GM12878 (cell line): ENCODE results near the gene CCDC107. TPM values are rescaled to one million over a fixed set of nuclear protein-coding genes. Genes with fewer than 3 reads are reported as not detected.

Experiments
- ATAC-seq: fragments of 200-7000 bp; cut with Tn5 transposase; 3 replicates; pipeline ENCODE4 v1.9.1; 2020; ENCODE audit warnings: mild to moderate bottlenecking, moderate library complexity
- BruUV-seq: library from RNA; stranded (reverse); fragments of 400-500 nt; replicated peaks from 2 replicates; lab custom pipeline; 2021; lab: Mats Ljungman, UMichigan
- CTCF ChIA-PET: fragments of 300-600 bp; sonication (Branson Sonifier 250); formaldehyde crosslinking; extraction: SDS; loops from one replicate; lab custom pipeline; 2021; ENCODE audit warnings: inconsistent platforms; lab: Yijun Ruan, JAX
- POLR2A ChIA-PET: fragments of 350-600 bp; formaldehyde crosslinking; extraction: SDS; loops from one replicate; lab custom pipeline; 2021; ENCODE audit warnings: inconsistent platforms; lab: Charles Lee
- RAD21 ChIA-PET: fragments of 300-600 bp; sonication (Branson Sonifier 250); formaldehyde crosslinking; loops from one replicate; lab custom pipeline; 2023; ENCODE audit warnings: antibody characterized with exemption; ENCODE audit not compliant: unreplicated experiment; lab: Charles Lee
- SMC1A ChIA-PET: fragments of 300-600 bp; sonication (Branson Sonifier 250); formaldehyde crosslinking; loops from one replicate; lab custom pipeline; 2023; ENCODE audit not compliant: unreplicated experiment, uncharacterized antibody; lab: Charles Lee
- DNase-seq: peaks from one replicate; pipeline ENCODE4 v3.0.0-alpha.2; 2011; ENCODE audit warnings: low read depth, low spot score
- FAIRE-seq: peaks from 3 replicates; lab custom pipeline; 2011; peaks lifted over from hg19 to GRCh38; lab: Jason Lieb, UNC
- H2AFZ ChIP-seq: 2 replicates; pipeline ENCODE4 v1.6.0; 2011; ENCODE audit warnings: low read depth, low read length, control low read depth; ENCODE audit not compliant: control insufficient read depth
- H3K27ac ChIP-seq: 2 replicates; pipeline ENCODE4 v1.5.1; 2011; ENCODE audit warnings: control low read depth; ENCODE audit not compliant: control insufficient read depth, insufficient read depth
- H3K27me3 ChIP-seq, 2 experiments: replicated peaks in 1 of 2; 2 replicates each; pipeline versions ENCODE4 v1.6.0 to v1.6.1; 2011; ENCODE audit warnings: low read length in 1 of 2; ENCODE audit not compliant: control insufficient read depth in 2 of 2, insufficient read depth in 2 of 2
- H3K36me3 ChIP-seq, 2 experiments: 2 replicates each; pipeline ENCODE4 v1.5.1; 2011; ENCODE audit warnings: low read length in 1 of 2; ENCODE audit not compliant: control insufficient read depth in 2 of 2, insufficient read depth in 2 of 2
- H3K4me1 ChIP-seq: 2 replicates; pipeline ENCODE4 v1.6.1; 2011; ENCODE audit warnings: mild to moderate bottlenecking, low read length, moderate library complexity, mixed read lengths; ENCODE audit not compliant: control insufficient read depth, insufficient read depth
- H3K4me2 ChIP-seq: 2 replicates; pipeline ENCODE4 v1.6.0; 2011; ENCODE audit warnings: control low read depth; ENCODE audit not compliant: control insufficient read depth, insufficient read depth
- H3K4me3 ChIP-seq: fragments of 200-600 bp; sonication (generic); 2 replicates; pipeline ENCODE4 v1.5.1; 2016
- H3K79me2 ChIP-seq: 2 replicates; pipeline ENCODE4 v1.6.0; 2011; ENCODE audit warnings: low read length; ENCODE audit not compliant: control insufficient read depth, insufficient read depth
- H3K9ac ChIP-seq: 2 replicates; pipeline ENCODE4 v1.8.0; 2011; ENCODE audit warnings: low read length, control low read depth, mixed read lengths; ENCODE audit not compliant: control insufficient read depth, insufficient read depth
- H3K9me3 ChIP-seq: replicated peaks from 3 replicates; pipeline ENCODE4 v1.5.1; 2011; ENCODE audit warnings: mild to moderate bottlenecking, low read length; ENCODE audit not compliant: control insufficient read depth, insufficient read depth
- H4K20me1 ChIP-seq: 2 replicates; pipeline ENCODE4 v1.6.0; 2011; ENCODE audit not compliant: control insufficient read depth, insufficient read depth
- ASH2L ChIP-seq: fragments of 300-600, 200-600 bp; sonication (generic); IDR thresholded peaks from 2 replicates; pipeline ENCODE4 v1.6.1; 2017; ENCODE audit warnings: low read depth, mild to moderate bottlenecking, borderline replicate concordance
- BHLHE40 ChIP-seq, 2 experiments: fragments of 450-650 bp in 1 of 2; IDR thresholded peaks; 2 replicates each; pipeline ENCODE4 v1.6.1; 2011 to 2017; ENCODE audit warnings: low read depth in 2 of 2, borderline replicate concordance in 1 of 2, improper control_type of control experiment in 1 of 2, low read length in 1 of 2, mild to moderate bottlenecking in 1 of 2
- CHD2 ChIP-seq: IDR thresholded peaks from 2 replicates; pipeline ENCODE4 v1.6.1; 2011; ENCODE audit warnings: low read depth, low read length, improper control_type of control experiment, borderline replicate concordance
- CTCF ChIP-seq, 3 experiments: IDR thresholded peaks in 2 of 3; conservative IDR thresholded peaks in 1 of 3; 2 replicates each; pipeline ENCODE4 v1.5.1; 2011; ENCODE audit warnings: low read depth in 3 of 3, low read length in 3 of 3, mild to moderate bottlenecking in 3 of 3, control low read depth in 2 of 3, moderate library complexity in 2 of 3, inconsistent platforms in 1 of 3, mixed read lengths in 1 of 3; ENCODE audit not compliant: control insufficient read depth in 2 of 3, insufficient read depth in 1 of 3; ENCODE audit errors: extremely low read depth in 1 of 3
- HSF1 ChIP-seq: fragments of 150-350 bp; IDR thresholded peaks from 2 replicates; pipeline ENCODE4 v1.6.1; 2014; ENCODE audit warnings: mild to moderate bottlenecking, low read depth, low read length
- IRF4 ChIP-seq: IDR thresholded peaks from 2 replicates; pipeline ENCODE4 v1.6.1; 2011; ENCODE audit warnings: low read depth, low read length
- MEF2A ChIP-seq: IDR thresholded peaks from 2 replicates; pipeline ENCODE4 v1.6.1; 2011; ENCODE audit warnings: low read depth, mild to moderate bottlenecking, low read length, moderate library complexity; ENCODE audit not compliant: insufficient read depth
- NBN ChIP-seq: fragments of 450-650 bp; IDR thresholded peaks from 2 replicates; pipeline ENCODE4 v1.6.1; 2016
- NFIC ChIP-seq: IDR thresholded peaks from 2 replicates; pipeline ENCODE4 v1.6.1; 2012; ENCODE audit warnings: low read depth, mild to moderate bottlenecking, inconsistent platforms, low read length, moderate library complexity
- RBBP5 ChIP-seq: fragments of 200-600 bp; sonication (generic); conservative IDR thresholded peaks from 2 replicates; pipeline ENCODE4 v1.6.1; 2016
- RCOR1 ChIP-seq: conservative IDR thresholded peaks from 2 replicates; pipeline ENCODE4 v1.6.1; 2012; ENCODE audit warnings: low read depth, low read length, improper control_type of control experiment
- RELA ChIP-seq: fragments of 450-650 bp; IDR thresholded peaks from 2 replicates; pipeline ENCODE4 v1.8.0; 2014; ENCODE audit warnings: borderline replicate concordance; ENCODE audit not compliant: partially characterized antibody
- ZNF274 ChIP-seq: IDR thresholded peaks from one replicate; pipeline ENCODE4 v1.8.0; 2011; ENCODE audit not compliant: insufficient read length, insufficient read depth
- ZNF384 ChIP-seq: IDR thresholded peaks from 2 replicates; pipeline ENCODE4 v1.6.1; 2012; ENCODE audit warnings: low read depth, mild to moderate bottlenecking, low read length, improper control_type of control experiment, borderline replicate concordance
- ZZZ3 ChIP-seq: IDR thresholded peaks from 2 replicates; pipeline ENCODE4 v1.6.1; 2011; ENCODE audit warnings: low read depth; ENCODE audit not compliant: control insufficient read depth, insufficient read length
- WGBS: methylation state at CpG from one replicate; pipeline ENCODE4 v1.1.6; 2016; ENCODE audit warnings: low lambda C conversion rate; ENCODE audit not compliant: insufficient replicate concordance, insufficient coverage; ENCODE audit errors: missing lambda C conversion rate; 5-methylcytosine and 5-hydroxymethylcytosine counted together
- in situ Hi-C: fragments of 300-500 bp; cut with MboI; formaldehyde crosslinking; loops from 9 replicates; pipeline ENCODE4 v1.14.3; 2018; ENCODE audit warnings: mixed read lengths
- intact Hi-C: fragments of 100-400 bp; cut with micrococcal nuclease; formaldehyde crosslinking; loops from one replicate; pipeline ENCODE4 v1.14.2; 2022; ENCODE audit not compliant: unreplicated experiment
- polyA plus RNA-seq, 11 experiments: library from polyadenylated mRNA; depleted of rRNA in 4 of 11; unstranded in 6 of 11; stranded (reverse) in 5 of 11; fragments of >200 nt; fragmentation: Nextera tagmentation in 4 of 11; fragmentation: Illumina TruSeq in 1 of 11; extraction: Ambion mirVana in 4 of 11; extraction: Trizol in 1 of 11; gene quantifications; 1 replicate in 1 of 11; 2 replicates in 10 of 11; pipeline versions ENCODE4 v1.2.1 to v1.2.3, GENCODE V29; 2011 to 2016; ENCODE audit warnings: inconsistent platforms in 2 of 11, missing spikeins in 2 of 11, low read depth in 1 of 11
- total RNA-seq, 4 experiments: library from RNA; depleted of rRNA in 3 of 4; stranded (reverse); fragments of >200 nt in 3 of 4; fragmentation: Illumina TruSeq in 1 of 4; extraction: Trizol in 1 of 4; gene quantifications; 2 replicates each; pipeline versions ENCODE4 v1.2.1 to v1.2.3, GENCODE V29; 2013 to 2021

Gene CCDC107
- total and polyA plus RNA-seq, 10 of the 15 experiments (the other 5 are each of a cell fraction or from before 2014, with no cell fraction given), result 0.19 to 18.3 (median 10.6) TPM

GRCh38 chr9:35643046-35643445 is 15.0 kb upstream of the CCDC107 start:
- CTCF ChIA-PET, result no interaction called here
- TF ChIP-seq BHLHE40 (IDR thresholded peaks at IDR 0.05; ENCODE audit: borderline replicate concordance in 1 of 2, low read depth in 2 of 2, low read length in 1 of 2), result no peak
- TF ChIP-seq NBN, result no peak
- no peak for TF ChIP-seq NFIC
- no peak for TF ChIP-seq RCOR1
- TF ChIP-seq MEF2A, result no peak
- TF ChIP-seq ZNF384, result no peak
- TF ChIP-seq RBBP5, result no peak
- TF ChIP-seq IRF4, result no peak
- no peak for TF ChIP-seq ZZZ3
- TF ChIP-seq CTCF (IDR thresholded peaks at IDR 0.05 in 2 of 3, conservative IDR thresholded peaks at IDR 0.05 in 1 of 3; ENCODE audit: control insufficient read depth in 2 of 3, extremely low read depth in 1 of 3, insufficient read depth in 1 of 3, low read depth in 3 of 3, low read length in 3 of 3), result no peak
- no peak for TF ChIP-seq ZNF274
- TF ChIP-seq ASH2L, result no peak
- TF ChIP-seq CHD2, result no peak
- TF ChIP-seq HSF1, result no peak
- TF ChIP-seq RELA, result no peak
- WGBS, result 83% methylated on average over 12 of the region's 12 CpGs
- no peak overlapping the region for H3K9ac ChIP-seq
- in situ Hi-C loops (no loop called here), intact Hi-C loops (no loop called here)
- H2AFZ ChIP-seq, result no peak overlapping the region
- SMC1A ChIA-PET, result no interaction called here
- ATAC-seq (no peak), FAIRE-seq (no peak), DNase-seq (no peak)
- BruUV-seq, result no TSS peak
- POLR2A ChIA-PET, result interaction anchor here (0.7 to 1.4 kb wide), 2 partner anchors 10 to 23 kb away, joined by 3 to 4 read pairs; no protein-coding TSS in a partner anchor
- H4K20me1 ChIP-seq, result no peaks in the 10 kb centered on the region
- RAD21 ChIA-PET, result interaction anchor here (1.0 kb wide), 1 partner anchor 24 kb away, joined by 3 read pairs; no protein-coding TSS in a partner anchor
- no peaks in the 10 kb centered on the region for H3K27me3 ChIP-seq
- H3K4me1 ChIP-seq, result peaks cover 12% of the 10 kb centered on the region
- H3K79me2 ChIP-seq, result peaks cover 2% of the 10 kb centered on the region; the same call in 1 of the 2 replicates
- no peaks in the 10 kb centered on the region for H3K9me3 ChIP-seq
- no peak overlapping the region for H3K27ac ChIP-seq
- no peak overlapping the region for H3K4me3 ChIP-seq
- no peaks in the 10 kb centered on the region for H3K36me3 ChIP-seq
- no peak overlapping the region for H3K4me2 ChIP-seq
